GM21529 (cell line): ENCODE data around the gene SLC46A1.

Experiments
- ATAC-seq: cut with Tn5 transposase; IDR thresholded peaks from one replicate; pipeline ENCODE4 v1.9.1; 2021; ENCODE audit not compliant: unreplicated experiment

Gene SLC46A1

GRCh38 chr17:28363186-28363585 lies 42.8 kb downstream of the SLC46A1 start:
- no peak for ATAC-seq

- no peak for ATAC-seq
Observed at GRCh38 chr17:28357901-28358197, 48.2 kb downstream of the SLC46A1 start.

GRCh38 chr17:28357061-28357900 lies 48.7 kb downstream of the SLC46A1 start, which contains the start of gene POLDIP2:
Gene POLDIP2, minus strand, starts transcription at chr17:28357527. Its CDS starts 79 bp downstream, at chr17:28357448.
- ATAC-seq: peak; percentile 94

GRCh38 chr17:28350271-28350670 lies 55.7 kb downstream of the SLC46A1 start:
- ATAC-seq: no peak

GRCh38 chr17:28348979-28349378 lies 57.0 kb downstream of the SLC46A1 start:
- ATAC-seq: no peak

GRCh38 chr17:28347261-28347891 lies 58.6 kb downstream of the SLC46A1 start:
- ATAC-seq: no peak

- no peak for ATAC-seq
Observed at GRCh38 chr17:28346746-28347246, 59.2 kb downstream of the SLC46A1 start.

- ATAC-seq: no peak
Observed at GRCh38 chr17:28346199-28346580, 59.8 kb downstream of the SLC46A1 start.

- no peak for ATAC-seq
Observed at GRCh38 chr17:28345419-28346198, 60.4 kb downstream of the SLC46A1 start.
